ENCODE measurements around the gene BDP1. TPM values are rescaled to one million over a fixed set of nuclear protein-coding genes. Genes with fewer than 3 reads are reported as not detected.

BDP1 gene, protein sequence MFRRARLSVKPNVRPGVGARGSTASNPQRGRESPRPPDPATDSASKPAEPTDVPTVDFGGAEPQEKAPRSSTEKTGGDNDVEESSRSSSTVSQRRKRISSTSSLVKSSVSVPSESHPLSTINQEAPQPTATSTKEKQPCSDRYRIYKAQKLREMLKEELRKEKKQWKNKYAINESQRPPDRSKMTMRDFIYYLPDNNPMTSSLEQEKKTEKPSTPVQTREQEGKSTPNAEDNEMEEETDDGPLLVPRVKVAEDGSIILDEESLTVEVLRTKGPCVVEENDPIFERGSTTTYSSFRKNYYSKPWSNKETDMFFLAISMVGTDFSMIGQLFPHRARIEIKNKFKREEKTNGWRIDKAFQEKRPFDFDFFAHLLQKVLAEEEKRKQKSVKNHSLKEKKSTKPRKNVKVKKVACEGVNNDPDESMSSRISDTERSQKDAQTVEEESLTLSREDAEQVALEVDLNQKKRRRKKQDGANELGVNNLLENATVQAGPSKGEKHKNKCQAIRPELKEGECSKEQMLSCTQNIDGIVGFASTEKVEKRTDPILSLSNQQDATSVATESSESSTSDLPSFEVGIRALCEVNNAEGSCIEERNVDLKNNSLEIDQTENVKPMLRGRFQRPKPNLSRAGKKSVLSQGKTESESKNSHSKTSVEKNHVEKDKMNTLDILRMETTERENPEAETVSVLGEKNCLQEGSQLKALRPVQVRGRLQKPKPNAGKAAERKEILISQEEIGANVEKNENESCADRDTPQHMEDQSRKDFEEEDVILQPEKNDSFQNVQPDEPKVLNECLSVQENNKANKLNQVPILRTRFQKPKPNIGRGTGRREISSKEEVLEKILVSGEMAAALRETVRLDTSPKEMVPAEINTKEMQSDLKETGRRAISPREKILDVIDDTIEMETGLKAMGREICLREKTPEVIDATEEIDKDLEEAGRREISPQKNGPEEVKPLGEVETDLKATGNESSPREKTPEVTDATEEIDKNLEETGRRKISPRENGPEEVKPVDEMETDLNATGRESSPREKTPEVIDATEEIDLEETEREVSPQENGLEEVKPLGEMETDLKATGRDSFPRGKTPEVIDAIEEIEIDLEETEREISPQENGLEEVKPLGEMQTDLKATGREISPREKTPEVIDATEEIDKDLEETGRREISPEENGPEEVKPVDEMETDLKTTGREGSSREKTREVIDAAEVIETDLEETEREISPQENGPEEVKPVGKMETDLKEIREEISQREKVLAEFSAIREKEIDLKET (N-terminal part only)
- 31.7 TPM for total RNA-seq

DNA sequence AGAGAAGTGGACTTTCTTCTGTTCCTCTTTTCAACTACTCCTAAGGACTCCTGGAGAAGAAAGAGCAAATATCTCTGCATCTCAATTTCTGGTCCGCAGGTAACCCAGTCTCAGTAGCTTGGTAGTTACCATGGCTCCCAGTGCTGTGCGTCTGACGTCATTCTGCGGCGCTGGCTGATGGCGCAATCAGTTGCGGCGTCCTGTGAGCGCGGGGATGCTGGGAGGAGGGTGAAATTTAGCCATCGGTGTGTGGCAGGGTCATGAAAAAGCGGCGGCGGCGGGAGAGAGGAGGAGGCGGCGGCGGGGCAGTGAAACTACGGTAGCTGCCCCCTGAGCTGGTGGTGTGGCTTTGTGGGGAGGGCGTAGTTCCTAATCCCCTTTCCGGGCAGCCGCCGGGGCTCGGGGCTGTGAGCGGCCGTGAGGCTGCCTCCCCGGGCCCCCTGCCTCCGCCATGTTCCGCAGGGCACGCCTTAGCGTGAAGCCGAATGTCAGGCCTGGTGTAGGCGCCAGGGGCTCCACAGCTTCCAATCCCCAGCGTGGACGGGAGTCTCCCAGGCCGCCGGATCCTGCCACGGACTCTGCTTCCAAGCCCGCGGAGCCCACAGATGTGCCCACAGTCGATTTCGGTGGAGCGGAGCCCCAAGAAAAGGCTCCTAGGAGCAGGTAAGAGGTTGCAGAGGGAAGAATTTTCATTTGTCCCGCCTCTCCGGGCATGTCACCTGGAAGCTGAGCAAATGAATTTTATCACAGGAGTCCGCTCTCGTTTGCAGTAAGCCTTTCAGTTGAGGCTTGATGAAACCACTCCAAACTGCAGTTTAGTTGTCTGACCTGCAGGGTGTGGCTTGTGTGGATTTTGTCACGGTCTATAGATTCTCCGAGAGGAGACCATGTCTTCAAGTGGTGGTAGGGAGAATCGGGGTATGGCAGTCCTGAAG lies at the start of gene BDP1:
Gene BDP1 (plus strand): TSS at position 225 of the 935 bp plus-strand sequence. CDS start 227 bp downstream, at position 452.

DNA sequence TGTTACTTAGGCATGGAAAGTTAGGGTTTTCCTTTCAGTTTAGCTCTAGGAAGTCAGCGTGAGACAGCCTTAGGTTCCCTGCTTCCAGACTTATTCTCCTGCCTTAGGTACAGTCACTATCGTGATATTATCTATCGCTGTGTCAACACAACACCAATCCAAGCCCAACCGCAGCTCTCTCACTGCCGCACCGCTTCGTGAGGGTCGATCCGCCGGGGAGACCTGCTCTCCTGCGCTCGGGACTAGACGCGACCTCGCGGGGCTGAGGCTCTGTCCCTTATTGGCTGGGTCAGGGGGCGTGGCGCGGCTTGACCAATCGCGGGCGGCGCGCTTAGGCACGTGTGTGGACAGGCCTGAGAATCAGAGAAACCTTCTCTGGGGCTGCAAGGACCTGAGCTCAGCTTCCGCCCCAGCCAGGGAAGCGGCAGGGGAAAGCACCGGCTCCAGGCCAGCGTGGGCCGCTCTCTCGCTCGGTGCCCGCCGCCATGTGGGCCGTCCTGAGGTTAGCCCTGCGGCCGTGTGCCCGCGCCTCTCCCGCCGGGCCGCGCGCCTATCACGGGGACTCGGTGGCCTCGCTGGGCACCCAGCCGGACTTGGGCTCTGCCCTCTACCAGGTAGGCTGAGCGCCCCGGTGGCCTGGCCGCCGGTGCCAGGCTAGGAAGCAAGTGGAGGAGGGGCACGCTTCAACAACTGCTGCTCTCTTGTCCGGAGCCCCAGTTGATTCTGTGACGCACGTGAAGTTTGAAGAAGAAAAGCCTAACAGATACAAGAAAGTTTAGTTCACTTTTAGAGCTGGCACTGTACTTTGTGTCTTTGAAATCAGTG lies 131.7 kb downstream of the BDP1 start, which contains the start of gene MCCC2:
Gene MCCC2 (plus strand): TSS at position 400 of the 825 bp plus-strand sequence. CDS start 86 bp downstream, at position 486.

Small RNA genes lying within 50 kb of the gene (small RNA-seq; reads per million reads assigned to genes)
- gene HMGN1P12 (ENCODE audit: low replicate concordance): not detected

Other genes starting within 250 kb of the BDP1 start
- 56.9 TPM for gene MCCC2, start 131.7 kb downstream of the BDP1 start, total RNA-seq